GM19351 (cell line): ENCODE measurements around the gene BPHL.
"Not testable (repeated sequence)": the region's sequence is repeated elsewhere in the genome, so short reads cannot be mapped to it uniquely, and the experiment has no call there.

Source experiments
- ATAC-seq: cut with Tn5 transposase; IDR thresholded peaks from one replicate; pipeline ENCODE4 v1.9.1; 2021; ENCODE audit warnings: mild to moderate bottlenecking, moderate library complexity; ENCODE audit not compliant: unreplicated experiment

Gene BPHL

GRCh38 chr6:3118353-3119039 lies at the start of gene BPHL:
Gene BPHL (plus strand): TSS chr6:3118711. CDS start chr6:3118741, 30 bp downstream.
- ATAC-seq, result peak; percentile 85

GRCh38 chr6:3071568-3071967 lies 46.9 kb upstream of the BPHL start:
- ATAC-seq, result no peak

- ATAC-seq, result no peak
Measured at GRCh38 chr6:3072798-3073197, 45.7 kb upstream of the BPHL start.

GRCh38 chr6:3073382-3073781 lies 45.1 kb upstream of the BPHL start:
- no peak for ATAC-seq

GRCh38 chr6:3075772-3076113 lies 42.8 kb upstream of the BPHL start:
- ATAC-seq, result no peak

- ATAC-seq, result no peak
Measured at GRCh38 chr6:3076320-3076719, 42.2 kb upstream of the BPHL start.

- ATAC-seq, result no peak
Measured at GRCh38 chr6:3077430-3077829, 41.1 kb upstream of the BPHL start.

GRCh38 chr6:3078952-3079351 lies 39.6 kb upstream of the BPHL start:
- not testable (repeated sequence) for ATAC-seq

- ATAC-seq, result no peak
Measured at GRCh38 chr6:3079682-3080081, 38.8 kb upstream of the BPHL start.

GRCh38 chr6:3081960-3082359 lies 36.6 kb upstream of the BPHL start:
- ATAC-seq, result no peak

GRCh38 chr6:3085074-3085473 lies 33.4 kb upstream of the BPHL start:
- ATAC-seq, result no peak

GRCh38 chr6:3086282-3086946 lies 32.1 kb upstream of the BPHL start:
- no peak for ATAC-seq

GRCh38 chr6:3088446-3088845 lies 30.1 kb upstream of the BPHL start:
- no peak for ATAC-seq

- no peak for ATAC-seq
Measured at GRCh38 chr6:3088968-3089367, 29.5 kb upstream of the BPHL start.

GRCh38 chr6:3090013-3090412 lies 28.5 kb upstream of the BPHL start:
- ATAC-seq, result no peak

- ATAC-seq, result no peak
Measured at GRCh38 chr6:3094815-3095214, 23.7 kb upstream of the BPHL start.

GRCh38 chr6:3102875-3103274 lies 15.6 kb upstream of the BPHL start:
- no peak for ATAC-seq

- no peak for ATAC-seq
Measured at GRCh38 chr6:3108746-3109414, 9.6 kb upstream of the BPHL start.

GRCh38 chr6:3109761-3110160 lies 8.8 kb upstream of the BPHL start:
- no peak for ATAC-seq

GRCh38 chr6:3114377-3114776 lies 4.1 kb upstream of the BPHL start:
- ATAC-seq, result no peak

- no peak for ATAC-seq
Measured at GRCh38 chr6:3117912-3118352, 579 bp upstream of the BPHL start.

GRCh38 chr6:3119040-3119723 lies 671 bp downstream of the BPHL start:
- ATAC-seq, result peak; percentile 32
